ENCODE data around the gene NMNAT2. TPM values are rescaled to one million over a fixed set of nuclear protein-coding genes. Genes with fewer than 3 reads are reported as not detected.
A peak's percentile ranks its signal among the peaks of the same experiment; 100 is the strongest.

Gene NMNAT2
- total and polyA plus RNA-seq, 12 donors = 0.35 to 6.1 (median 2.9) TPM

DNA sequence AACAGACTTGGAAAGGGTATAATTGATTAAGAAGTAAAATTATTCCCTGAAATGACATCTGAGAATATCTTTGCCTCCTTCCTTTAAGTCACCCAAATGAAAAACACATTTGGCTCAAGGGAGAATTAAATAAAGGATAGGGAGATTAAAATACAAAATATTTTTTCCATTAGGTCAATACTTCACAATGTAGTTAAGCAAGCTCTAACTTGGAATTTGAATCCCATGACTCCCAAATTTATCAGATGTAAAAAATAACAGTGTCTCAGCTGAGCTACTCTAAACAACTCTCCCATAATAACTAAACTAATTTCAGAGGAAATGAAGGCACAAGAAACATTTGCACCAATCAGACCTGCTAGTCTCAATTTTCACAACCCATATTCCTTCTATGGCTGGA is 6.5 kb upstream of the NMNAT2 start:
- peaks cover 7% of the 10 kb centered on the region for H3K27me3 ChIP-seq
- H3K9me3 ChIP-seq (replicated peaks in 1 of 3) = no peaks in the 10 kb centered on the region
- DNase-seq = no peak
- H3K27ac ChIP-seq = no peak overlapping the region
- TF ChIP-seq POLR2A (IDR thresholded peaks at IDR 0.05) = no peak
- TF ChIP-seq, protein P1, sequence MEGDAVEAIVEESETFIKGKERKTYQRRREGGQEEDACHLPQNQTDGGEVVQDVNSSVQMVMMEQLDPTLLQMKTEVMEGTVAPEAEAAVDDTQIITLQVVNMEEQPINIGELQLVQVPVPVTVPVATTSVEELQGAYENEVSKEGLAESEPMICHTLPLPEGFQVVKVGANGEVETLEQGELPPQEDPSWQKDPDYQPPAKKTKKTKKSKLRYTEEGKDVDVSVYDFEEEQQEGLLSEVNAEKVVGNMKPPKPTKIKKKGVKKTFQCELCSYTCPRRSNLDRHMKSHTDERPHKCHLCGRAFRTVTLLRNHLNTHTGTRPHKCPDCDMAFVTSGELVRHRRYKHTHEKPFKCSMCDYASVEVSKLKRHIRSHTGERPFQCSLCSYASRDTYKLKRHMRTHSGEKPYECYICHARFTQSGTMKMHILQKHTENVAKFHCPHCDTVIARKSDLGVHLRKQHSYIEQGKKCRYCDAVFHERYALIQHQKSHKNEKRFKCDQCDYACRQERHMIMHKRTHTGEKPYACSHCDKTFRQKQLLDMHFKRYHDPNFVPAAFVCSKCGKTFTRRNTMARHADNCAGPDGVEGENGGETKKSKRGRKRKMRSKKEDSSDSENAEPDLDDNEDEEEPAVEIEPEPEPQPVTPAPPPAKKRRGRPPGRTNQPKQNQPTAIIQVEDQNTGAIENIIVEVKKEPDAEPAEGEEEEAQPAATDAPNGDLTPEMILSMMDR (IDR thresholded peaks at IDR 0.05) = no peak
- intact Hi-C loops (cut with DNase I) = no loop called here
- H3K36me3 ChIP-seq (replicated peaks in 1 of 2) = no peaks in the 10 kb centered on the region
- no peak overlapping the region for H3K4me3 ChIP-seq
- H3K4me1 ChIP-seq (replicated peaks in 1 of 2) = no peaks in the 10 kb centered on the region

DNA sequence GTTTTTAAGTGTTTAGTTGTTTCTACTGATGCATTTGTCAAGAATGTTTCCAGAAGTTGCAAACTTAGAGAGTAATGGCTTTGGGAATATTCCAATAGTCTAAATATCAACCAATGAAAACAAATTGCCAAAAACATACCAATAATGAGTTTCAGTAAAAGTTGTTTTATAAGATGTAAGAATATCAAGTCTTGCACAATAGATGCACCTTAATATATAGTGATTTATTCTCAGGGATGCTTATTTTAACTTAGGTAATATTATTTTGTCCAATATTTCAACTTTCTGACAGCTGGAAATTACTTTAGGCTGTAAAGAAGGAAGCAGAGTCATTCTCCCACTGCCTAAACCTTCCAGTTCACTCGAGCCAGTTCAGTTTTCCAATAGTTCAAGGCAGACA is 5.4 kb upstream of the NMNAT2 start:
- no peak for DNase-seq
- no peak overlapping the region for H3K27ac ChIP-seq
- TF ChIP-seq, protein P1 (IDR thresholded peaks at IDR 0.05) = no peak
- no peak for TF ChIP-seq POLR2A (IDR thresholded peaks at IDR 0.05)
- peaks cover 12% of the 10 kb centered on the region for H3K27me3 ChIP-seq
- H3K36me3 ChIP-seq (replicated peaks in 1 of 2) = no peaks in the 10 kb centered on the region
- intact Hi-C loops (cut with DNase I) = no loop called here
- no peaks in the 10 kb centered on the region for H3K4me1 ChIP-seq (replicated peaks in 1 of 2)
- no peak overlapping the region for H3K4me3 ChIP-seq
- whole genome bisulfite sequencing, 4 donors = 45 to 60% (median 56%) methylated on average over 1 of the region's 1 CpG
- no peaks in the 10 kb centered on the region for H3K9me3 ChIP-seq (replicated peaks in 1 of 3)

DNA sequence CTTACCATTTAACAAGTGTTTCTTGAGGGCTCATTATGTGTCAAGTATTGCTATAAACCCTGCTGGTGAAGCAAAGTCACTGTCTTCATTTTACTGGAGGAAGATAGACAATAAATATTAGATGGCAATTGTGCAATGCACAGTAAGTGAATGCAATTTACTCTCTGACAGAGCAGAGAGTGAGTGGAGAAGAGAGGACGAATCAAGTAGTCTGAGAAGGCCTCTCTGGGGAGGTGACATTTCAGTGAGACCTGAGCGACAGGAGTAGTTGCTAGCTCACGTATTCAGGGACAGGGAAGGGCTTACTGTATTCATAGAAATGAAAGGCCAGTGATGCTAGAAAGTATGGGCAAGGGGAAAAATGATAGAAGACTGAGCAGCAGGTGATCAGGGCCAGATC is 1.2 kb upstream of the NMNAT2 start:
- H3K27me3 ChIP-seq = peaks cover 39% of the 10 kb centered on the region
- TF ChIP-seq, protein P1 (IDR thresholded peaks at IDR 0.05) = no peak
- no peak for TF ChIP-seq POLR2A (IDR thresholded peaks at IDR 0.05)
- WGBS, 4 donors = 59 to 81% (median 76%) methylated on average over 3 of the region's 3 CpGs
- no peak for DNase-seq
- H3K36me3 ChIP-seq (replicated peaks in 1 of 2) = no peaks in the 10 kb centered on the region
- H3K9me3 ChIP-seq (replicated peaks in 1 of 3) = no peaks in the 10 kb centered on the region
- H3K4me3 ChIP-seq = no peak overlapping the region
- peaks cover 9 to 14% of the 10 kb centered on the region in 2 donors for H3K4me1 ChIP-seq (replicated peaks in 1 of 2)
- H3K27ac ChIP-seq = no peak overlapping the region
- intact Hi-C loops (cut with DNase I) = no loop called here

DNA sequence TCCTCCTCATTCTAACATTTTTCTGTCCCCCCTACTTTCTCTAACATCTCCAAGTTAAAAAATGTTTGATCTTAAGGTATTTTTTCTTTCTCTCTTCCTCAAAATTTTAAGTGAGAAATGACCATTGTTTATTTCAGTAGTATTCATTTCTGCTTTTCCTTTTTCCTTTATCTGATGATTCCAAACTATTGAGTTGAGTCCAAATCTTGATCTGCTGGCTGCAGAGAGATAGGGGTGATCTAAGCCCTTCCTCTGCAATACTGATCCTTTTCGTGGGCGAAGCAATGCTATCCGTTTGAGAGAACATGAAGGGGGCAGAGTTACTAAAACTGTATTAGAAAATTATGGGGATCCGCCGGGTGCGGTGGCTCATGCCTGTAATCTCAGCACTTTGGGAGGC is 516 bp upstream of the NMNAT2 start:
- Histone ChIP-seq H3K4me3 (no peak overlapping the region), H3K36me3 (replicated peaks in 1 of 2) (no peaks in the 10 kb centered on the region), H3K4me1 (replicated peaks in 1 of 2) (peaks cover 9 to 14% of the 10 kb centered on the region in 2 donors), H3K27ac (peak overlapping the region in 1 of 5 donors; percentile 8), H3K9me3 (replicated peaks in 1 of 3) (no peaks in the 10 kb centered on the region), H3K27me3 (peaks cover 39% of the 10 kb centered on the region)
- TF ChIP-seq, protein P1 (IDR thresholded peaks at IDR 0.05) = no peak
- no peak for TF ChIP-seq POLR2A (IDR thresholded peaks at IDR 0.05)
- intact Hi-C loops (cut with DNase I) = no loop called here
- DNase-seq = no peak
- 63 to 81% (median 74%) methylated on average over 6 of the region's 6 CpGs for WGBS, 4 donors

All from adrenal gland (tissue), 12 donors.